HG03103 (cell line): ENCODE data around the gene SFTA2.
"Not testable (repeated sequence)": the region's sequence is repeated elsewhere in the genome, so short reads cannot be mapped to it uniquely, and the experiment has no call there.

ENCODE experiments used
- ATAC-seq: cut with Tn5 transposase; IDR thresholded peaks from one replicate; pipeline ENCODE4 v1.9.1; 2021; ENCODE audit warnings: low read depth; ENCODE audit not compliant: unreplicated experiment

Gene SFTA2

DNA sequence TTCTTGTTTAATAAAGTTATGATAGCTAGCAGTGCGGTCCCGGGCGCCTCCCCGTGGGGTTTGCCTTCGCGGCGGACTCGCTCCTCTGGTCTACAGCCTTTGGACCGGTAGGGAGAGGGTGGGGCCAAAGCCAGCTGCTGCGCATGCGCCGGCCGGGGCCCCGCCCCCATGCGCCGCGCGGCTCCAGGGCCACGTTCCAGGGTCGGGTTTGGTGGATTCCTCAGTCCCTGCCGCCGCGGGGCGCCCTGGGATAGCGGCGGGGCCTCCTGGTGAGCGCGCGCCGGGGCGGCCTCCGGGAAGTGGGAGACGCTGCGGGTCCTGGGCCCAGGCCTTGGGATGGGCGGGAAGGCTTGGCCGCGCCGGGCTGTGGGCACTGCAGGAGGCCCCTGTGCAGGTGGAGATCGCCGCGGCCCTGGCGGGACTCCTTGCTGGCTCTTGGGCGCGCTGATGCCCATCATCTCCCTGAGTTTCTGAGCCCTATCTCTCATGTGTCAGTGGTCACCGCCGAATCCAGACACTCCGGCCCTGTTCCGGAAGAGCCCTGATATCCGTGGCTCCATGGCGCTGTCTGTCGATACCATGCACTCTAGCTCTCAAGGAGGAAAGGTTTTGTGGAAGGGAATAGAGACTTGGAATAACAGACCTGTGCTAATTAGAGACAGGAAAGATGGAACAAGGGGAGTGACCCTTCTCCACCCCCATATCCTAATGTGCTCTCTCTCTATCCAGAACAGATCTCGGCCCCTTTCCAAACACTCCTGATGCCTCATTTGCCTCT is 17.7 kb downstream of the SFTA2 start, which contains the start of gene VARS2:
VARS2 (plus strand) TSS at position 163 of the 778 bp plus-strand sequence; CDS start at position 762, 599 bp downstream.
- peak; percentile 82 for ATAC-seq

- ATAC-seq = no peak
Measured at GRCh38 chr6:30913721-30914075, 18.3 kb downstream of the SFTA2 start.

DNA sequence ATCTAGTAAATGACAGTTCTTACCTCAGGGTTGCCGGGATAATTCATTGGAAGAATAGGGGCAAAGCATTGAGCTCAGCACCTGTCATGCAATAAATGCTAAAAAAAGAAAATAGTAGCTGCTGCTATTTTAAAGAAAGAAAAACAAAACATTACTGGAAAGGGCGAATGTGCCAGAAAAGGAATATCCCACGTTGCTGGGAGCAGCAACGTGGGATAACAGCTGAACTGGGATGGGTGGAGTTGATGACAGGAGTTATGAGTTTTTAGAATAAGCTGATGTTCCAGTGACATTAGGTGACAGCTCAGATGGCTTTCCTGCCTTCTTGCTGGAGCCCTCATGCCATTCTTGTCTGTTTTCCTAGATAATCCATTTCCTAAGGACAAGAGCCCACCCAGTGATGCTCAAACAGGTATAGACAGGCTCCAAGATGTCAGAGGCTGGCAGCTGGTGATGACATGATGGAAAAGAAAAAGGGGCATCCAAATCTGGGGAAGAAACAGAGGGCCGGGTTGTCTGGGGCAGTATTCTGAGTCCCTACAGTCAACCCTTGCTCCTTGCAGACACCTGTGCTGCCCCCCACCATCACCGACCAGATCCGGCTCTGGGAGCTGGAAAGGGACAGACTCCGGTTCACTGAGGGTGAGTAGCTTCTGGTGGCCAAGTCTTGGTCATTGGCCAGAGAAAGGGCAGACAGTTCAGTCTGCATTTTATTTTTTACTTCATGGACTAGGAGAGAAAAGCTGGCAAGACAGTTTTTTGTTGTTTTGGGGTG is 19.0 kb downstream of the SFTA2 start:
- no peak for ATAC-seq

GRCh38 chr6:30910473-30910872 is 21.5 kb downstream of the SFTA2 start:
- ATAC-seq = not testable (repeated sequence)

DNA sequence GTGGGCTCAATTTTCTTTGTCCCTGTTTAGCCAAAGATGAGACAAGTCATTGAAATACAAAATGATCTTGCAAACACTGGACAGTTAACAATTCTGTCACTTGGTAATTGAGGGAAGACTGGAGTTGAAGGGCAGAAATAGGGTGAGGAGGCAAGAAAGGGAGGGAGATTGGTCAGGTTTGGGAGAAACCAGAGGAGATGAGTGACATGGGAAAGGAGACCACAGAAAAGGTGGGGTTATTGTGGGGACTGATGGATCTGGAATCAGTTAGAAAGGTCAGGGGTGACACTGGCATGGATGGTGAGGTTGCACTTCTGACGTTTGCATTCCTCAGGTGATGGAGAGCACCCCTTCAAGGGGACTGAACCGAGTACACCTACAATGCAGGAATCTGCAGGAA is 23.3 kb downstream of the SFTA2 start:
- no peak for ATAC-seq

- peak; percentile 82 for ATAC-seq
Measured at GRCh38 chr6:30907758-30908591, 24.0 kb downstream of the SFTA2 start, which contains the start of gene GTF2H4. TSS of gene GTF2H4 (plus strand) at chr6:30908207.

DNA sequence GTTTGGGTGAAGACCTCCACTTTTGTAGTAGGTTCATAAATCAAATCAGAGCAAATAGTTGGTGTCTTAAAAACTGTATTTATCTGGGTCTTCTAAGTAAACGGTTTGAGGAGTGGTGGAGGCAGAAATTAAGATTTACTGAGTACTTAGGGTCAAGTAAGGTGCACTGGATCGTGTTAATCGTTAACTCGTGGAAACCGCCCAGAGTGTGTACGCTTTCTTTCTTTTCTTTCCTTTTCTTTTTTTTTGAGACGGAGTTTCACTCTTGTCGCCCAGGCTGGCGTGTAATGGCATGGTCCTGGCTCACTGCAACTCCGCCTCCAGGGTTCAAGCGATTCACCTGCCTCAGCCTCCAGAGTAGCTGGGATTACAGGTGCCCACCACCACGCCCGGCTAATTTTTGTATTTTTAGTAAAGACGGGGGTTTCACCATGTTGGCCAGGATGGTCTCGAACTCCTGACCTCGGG is 24.6 kb downstream of the SFTA2 start:
- ATAC-seq = not testable (repeated sequence)

GRCh38 chr6:30903236-30903635 is 28.7 kb downstream of the SFTA2 start:
- no peak for ATAC-seq

DNA sequence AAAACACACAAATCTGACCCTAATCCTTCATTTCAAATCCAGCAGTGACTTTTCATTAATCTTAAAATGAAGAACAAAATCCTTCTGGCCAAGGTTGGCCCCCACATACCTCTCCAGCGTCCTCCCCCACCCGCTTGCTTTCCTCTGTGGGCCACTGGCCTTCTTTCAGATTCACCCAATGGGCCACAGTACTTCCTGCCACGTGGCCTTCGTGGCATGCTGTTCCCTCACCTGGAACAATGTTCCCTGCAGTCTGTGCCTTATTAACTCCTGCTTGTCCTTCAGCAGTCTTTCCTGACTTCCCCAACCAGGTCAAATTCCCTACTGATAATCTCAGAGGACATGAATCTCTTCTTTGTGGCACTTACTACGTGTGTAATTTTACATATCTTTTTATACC is 29.3 kb downstream of the SFTA2 start:
- no peak for ATAC-seq

DNA sequence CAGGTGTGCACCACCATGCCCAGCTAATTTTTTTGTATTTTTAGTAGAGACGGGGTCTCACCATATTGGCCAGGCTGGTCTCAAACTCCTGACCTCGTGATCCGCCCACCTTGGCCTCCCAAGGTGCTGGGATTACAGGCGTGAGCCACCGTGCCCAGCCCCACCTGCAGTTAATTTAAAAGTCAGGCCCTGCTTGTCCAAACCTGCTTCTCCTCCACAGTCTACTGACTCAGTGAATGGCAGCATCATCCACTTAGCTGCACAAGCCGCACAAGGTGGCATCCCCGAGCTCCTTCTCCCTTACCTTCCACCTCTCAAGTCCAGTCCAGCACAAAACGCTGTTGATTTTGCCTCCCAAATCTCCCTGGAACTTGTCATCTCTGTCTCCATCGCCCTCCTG is 29.8 kb downstream of the SFTA2 start:
- ATAC-seq = not testable (repeated sequence)

DNA sequence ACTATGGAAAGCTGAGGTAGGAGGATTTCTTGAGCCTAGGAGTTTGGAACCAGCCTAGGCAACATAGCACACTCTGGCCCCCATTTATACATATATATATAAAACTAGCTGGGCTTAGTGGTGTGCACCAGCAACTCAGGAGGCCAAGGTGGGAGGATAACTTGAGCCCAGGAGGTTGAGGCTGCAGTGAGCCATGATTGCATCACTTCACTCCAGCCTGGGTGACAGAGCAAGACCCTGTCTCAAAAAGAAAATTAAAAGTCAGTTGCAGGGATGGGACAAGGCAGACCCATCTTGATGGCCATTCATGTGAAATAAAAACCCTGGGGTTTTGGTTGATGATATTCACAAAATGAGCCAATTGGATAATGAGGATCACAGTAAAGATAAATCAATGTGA is 30.5 kb downstream of the SFTA2 start:
- no peak for ATAC-seq

GRCh38 chr6:30900863-30901417 is 31.0 kb downstream of the SFTA2 start:
- no peak for ATAC-seq

- ATAC-seq = no peak
Measured at GRCh38 chr6:30898750-30899360, 33.1 kb downstream of the SFTA2 start.

DNA sequence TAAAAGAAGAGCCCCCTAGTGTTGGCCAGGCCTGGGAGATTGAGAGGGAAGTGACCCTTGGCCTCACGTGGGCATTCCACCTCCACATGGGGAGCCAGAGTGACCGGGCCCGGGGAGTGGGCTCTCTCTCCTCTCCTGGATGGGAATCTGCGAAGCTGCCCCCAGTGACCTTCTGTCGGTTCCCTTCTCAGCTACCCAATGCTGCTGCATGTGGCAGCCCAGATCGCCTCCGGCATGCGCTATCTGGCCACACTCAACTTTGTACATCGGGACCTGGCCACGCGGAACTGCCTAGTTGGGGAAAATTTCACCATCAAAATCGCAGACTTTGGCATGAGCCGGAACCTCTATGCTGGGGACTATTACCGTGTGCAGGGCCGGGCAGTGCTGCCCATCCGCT is 34.1 kb downstream of the SFTA2 start:
- no peak for ATAC-seq

DNA sequence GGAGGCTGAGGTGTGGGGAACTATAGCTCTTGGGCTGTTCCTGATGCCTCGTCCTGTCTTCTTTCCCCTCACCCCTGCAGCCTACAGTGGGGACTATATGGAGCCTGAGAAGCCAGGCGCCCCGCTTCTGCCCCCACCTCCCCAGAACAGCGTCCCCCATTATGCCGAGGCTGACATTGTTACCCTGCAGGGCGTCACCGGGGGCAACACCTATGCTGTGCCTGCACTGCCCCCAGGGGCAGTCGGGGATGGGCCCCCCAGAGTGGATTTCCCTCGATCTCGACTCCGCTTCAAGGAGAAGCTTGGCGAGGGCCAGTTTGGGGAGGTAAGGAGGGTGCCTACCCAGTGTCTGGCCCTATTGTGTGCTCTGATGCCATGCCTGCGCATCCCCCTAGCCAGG is 35.4 kb downstream of the SFTA2 start:
- no peak for ATAC-seq

DNA sequence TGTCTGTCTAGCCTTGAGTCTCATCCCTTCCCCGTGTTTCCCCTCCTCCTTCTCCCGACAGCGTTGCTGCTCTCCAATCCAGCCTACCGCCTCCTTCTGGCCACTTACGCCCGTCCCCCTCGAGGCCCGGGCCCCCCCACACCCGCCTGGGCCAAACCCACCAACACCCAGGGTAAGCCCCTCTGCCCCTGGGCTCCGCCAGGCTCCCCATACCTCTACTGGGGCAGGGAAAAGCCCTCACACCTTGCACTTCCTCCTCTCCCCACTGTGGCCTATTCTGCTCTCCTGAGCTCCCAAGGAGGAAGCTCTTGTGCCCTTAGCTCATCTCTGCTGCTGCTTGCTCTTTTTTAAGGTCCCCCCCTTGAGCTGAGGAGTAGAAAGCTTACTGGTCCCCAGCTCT is 36.6 kb downstream of the SFTA2 start:
- ATAC-seq = no peak

GRCh38 chr6:30894935-30895334 is 37.0 kb downstream of the SFTA2 start:
- ATAC-seq = no peak

- ATAC-seq = no peak
Measured at GRCh38 chr6:30894381-30894780, 37.6 kb downstream of the SFTA2 start.

DNA sequence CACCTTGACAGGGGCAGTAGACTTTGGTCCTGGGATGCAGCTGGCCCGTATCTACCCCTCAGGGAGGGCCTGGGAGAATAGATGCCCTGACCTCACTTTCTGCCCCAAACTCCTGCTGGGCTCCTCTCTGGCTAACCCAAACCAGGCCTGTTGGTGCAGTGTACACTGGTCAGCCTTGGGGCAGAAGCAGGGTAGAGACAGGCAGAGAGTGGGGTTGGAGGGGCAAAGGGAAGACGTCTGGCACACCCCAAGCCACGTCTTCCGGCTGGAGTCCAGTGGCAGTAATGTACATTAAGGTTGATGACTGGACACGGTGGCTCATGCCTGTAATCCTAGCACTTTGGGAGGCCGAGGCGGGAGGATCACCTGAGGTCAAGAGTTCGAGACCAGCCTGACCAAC is 38.3 kb downstream of the SFTA2 start:
- ATAC-seq = no peak

- ATAC-seq = no peak
Measured at GRCh38 chr6:30893001-30893591, 38.9 kb downstream of the SFTA2 start.
